Pancreas (tissue), 10 donors: Measurements from ENCODE around the gene TJP3. TPM values are rescaled to one million over a fixed set of nuclear protein-coding genes. Genes with fewer than 3 reads are reported as not detected.
"Not testable (repeated sequence)": the region's sequence is repeated elsewhere in the genome, so short reads cannot be mapped to it uniquely, and the experiment has no call there.

Experiments used
- ATAC-seq, 4 donors: fragments of 200-7000 bp; cut with Tn5 transposase; one replicate each; pipeline versions ENCODE4 v1.8.0 to v1.9.1; 2020; ENCODE audit warnings: mild to moderate bottlenecking in 4 of 4, moderate library complexity in 4 of 4
- DNase-seq, 6 donors: peaks; one replicate each; pipeline ENCODE4 v3.0.0-alpha.2; 2020
- FAIRE-seq: peaks from 2 replicates; lab custom pipeline; 2012; peaks lifted over from hg19 to GRCh38; lab: Jason Lieb, UNC
- H3K27ac ChIP-seq, 4 donors: fragments of 200-600 bp; sonication (generic); 1 replicate in 3 of 4; 2 replicates in 1 of 4; pipeline versions ENCODE4 v1.5.0 to v1.8.0; 2020
- H3K27me3 ChIP-seq, 4 donors: fragments of 200-600 bp; one replicate each; pipeline ENCODE4 v1.8.0; 2021
- H3K36me3 ChIP-seq, 3 donors: fragments of 200-600 bp; sonication (generic) in 1 of 3; one replicate each; pipeline versions ENCODE4 v1.5.0 to v1.8.0; 2020 to 2021
- H3K4me1 ChIP-seq, 3 donors: fragments of 200-600 bp; one replicate each; pipeline ENCODE4 v1.8.0; 2021
- H3K4me3 ChIP-seq, 4 donors: fragments of 200-600 bp; sonication (generic) in 2 of 4; one replicate each; pipeline versions ENCODE4 v1.5.0 to v1.8.0; 2020 to 2021
- H3K9me3 ChIP-seq, 4 donors: fragments of 200-600 bp; one replicate each; pipeline ENCODE4 v1.8.0; 2021
- CTCF ChIP-seq, 4 donors: fragments of 200-600 bp; sonication (generic) in 3 of 4; IDR thresholded peaks; one replicate each; pipeline versions ENCODE4 v1.5.0 to v1.8.0; 2021; ENCODE audit warnings: antibody characterized with exemption in 4 of 4
- WGBS, 2 donors: extraction: QIAGEN DNeasy Blood & Tissue Kit; methylation state at CpG; one replicate each; pipeline ENCODE4 v1.1.7; 2013; 5-methylcytosine and 5-hydroxymethylcytosine counted together
- intact Hi-C, 3 donors: fragments of 100-400 bp; cut with DNase I; formaldehyde crosslinking; loops; one replicate each; pipeline versions ENCODE4 v1.11.1 to v1.14.2; 2022
- polyA plus RNA-seq, 2 donors: library from polyadenylated mRNA; stranded (reverse); fragments of 200-250 nt; gene quantifications; one replicate each; pipeline ENCODE4 v1.2.3, GENCODE V29; 2013
- total RNA-seq, 6 donors: library from RNA; stranded (reverse); fragmentation: NEBNext Ultra II Directional in 4 of 6; extraction: Animal tissue kit (Norgen Biotek cat#: 25700) in 4 of 6; gene quantifications; one replicate each; pipeline versions ENCODE4 v1.2.1 to v1.2.4, GENCODE V29; 2021 to 2023
- donor health status: healthy with polysubstance abuse.
- donor health status: DM: no; HTN: no; CAD: no; lungs with moderate emphysema.
- donor health status: DM: no; HTN: no; CAD: no.
- donor health status: control.
- donor health status: control.
- donor health status: Bipolar disorder and iron deficiency.
- donor health status: DM: yes; HTN: yes; CAD: no.
- donor health status: DM: no; HTN: no; CAD: no.
- donor health status: DM: no; HTN: no; CAD: no.
- donor health status: DM: yes; HTN: yes; CAD: no.

Gene TJP3
- total and polyA plus RNA-seq, 8 donors: 9.2 to 36.0 (median 15.8) TPM

GRCh38 chr19:3752492-3752891 lies 44.3 kb downstream of the TJP3 start:
- Histone ChIP-seq H3K9me3 (no peaks in the 10 kb centered on the region), H3K27me3 (no peaks in the 10 kb centered on the region), H3K27ac (no peak overlapping the region), H3K4me1 (no peaks in the 10 kb centered on the region), H3K4me3 (no peak overlapping the region), H3K36me3 (peaks cover 0 to 18% (median 0%) of the 10 kb centered on the region in 3 donors)
- DNase-seq (peak in 1 of 6 donors; percentile 79), FAIRE-seq (no peak), ATAC-seq (no peak)
- intact Hi-C loops: no loop called here
- 89 to 90% methylated on average over 24 to 25 of the region's 25 CpGs for WGBS, 2 donors
- TF ChIP-seq CTCF (IDR thresholded peaks at IDR 0.05): no peak

- Histone ChIP-seq H3K9me3 (no peaks in the 10 kb centered on the region), H3K36me3 (peaks cover 0 to 18% (median 0%) of the 10 kb centered on the region in 3 donors), H3K27ac (no peak overlapping the region), H3K4me1 (no peaks in the 10 kb centered on the region), H3K4me3 (no peak overlapping the region), H3K27me3 (no peaks in the 10 kb centered on the region)
- no peak for ATAC-seq
- WGBS, 2 donors: 94 to 95% methylated on average over 39 to 51 of the region's 51 CpGs
- intact Hi-C loops: no loop called here
- no peak for DNase-seq
- FAIRE-seq: no peak
- no peak for TF ChIP-seq CTCF (IDR thresholded peaks at IDR 0.05)
Measured at GRCh38 chr19:3753631-3754410, 45.6 kb downstream of the TJP3 start.

GRCh38 chr19:3757705-3758104 lies 49.5 kb downstream of the TJP3 start:
- WGBS, 2 donors: 90 to 93% methylated on average over 7 of the region's 7 CpGs
- H3K27me3 ChIP-seq, H3K27ac ChIP-seq, ATAC-seq, H3K9me3 ChIP-seq, H3K4me3 ChIP-seq, DNase-seq, intact Hi-C loops, FAIRE-seq, H3K36me3 ChIP-seq: not testable (repeated sequence)
- H3K4me1 ChIP-seq: peaks cover 3 to 18% (median 8%) of the 10 kb centered on the region in 3 donors

- intact Hi-C loops, FAIRE-seq, ATAC-seq: not testable (repeated sequence)
Measured at GRCh38 chr19:3758297-3758696, 50.1 kb downstream of the TJP3 start.

DNA sequence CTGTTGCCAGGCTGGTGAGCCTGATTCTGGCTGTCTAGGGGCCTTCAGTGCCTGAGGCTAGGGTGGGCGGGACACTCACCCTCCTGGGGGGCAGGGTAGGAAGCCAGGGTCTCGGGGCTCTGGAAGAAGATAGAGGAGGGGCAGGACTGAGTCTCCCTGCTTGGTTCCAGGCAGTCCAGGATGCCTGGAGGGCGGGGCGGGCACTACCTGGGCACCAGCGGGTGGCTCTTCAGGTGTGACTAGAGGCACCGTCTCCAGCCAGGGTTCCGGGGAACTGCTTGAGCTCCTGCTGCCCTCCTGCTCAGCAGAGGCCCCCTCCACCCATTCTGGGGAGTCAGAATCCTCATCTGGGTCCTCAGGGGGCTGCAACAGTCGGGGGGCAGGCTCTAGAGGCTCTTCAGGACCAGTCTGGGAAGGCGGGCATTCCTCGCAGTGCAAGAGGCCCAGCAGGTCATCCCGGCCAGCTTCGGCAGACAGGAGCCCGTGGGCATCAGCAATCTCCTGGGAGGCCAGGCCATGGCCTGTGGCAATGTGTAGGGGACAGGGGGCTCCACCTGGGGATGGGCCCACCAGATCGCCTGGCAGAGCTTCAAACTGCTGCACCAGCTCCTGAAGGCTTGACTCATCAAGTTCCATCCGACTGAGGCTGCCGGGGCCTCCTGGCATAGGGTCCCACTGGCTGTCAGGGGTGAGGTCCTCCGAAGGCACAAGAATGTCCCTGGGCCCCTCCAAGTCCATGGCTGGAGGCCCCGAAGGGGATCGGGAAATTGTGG lies 51.5 kb downstream of the TJP3 start:
- no peak overlapping the region for H3K4me3 ChIP-seq
- no peaks in the 10 kb centered on the region for H3K9me3 ChIP-seq
- H3K36me3 ChIP-seq: no peaks in the 10 kb centered on the region
- TF ChIP-seq CTCF (IDR thresholded peaks at IDR 0.05): no peak
- no peaks in the 10 kb centered on the region for H3K27me3 ChIP-seq
- peak in 1 of 6 donors; percentile 72 for DNase-seq
- intact Hi-C loops: no loop called here
- no peak for FAIRE-seq
- no peak for ATAC-seq
- H3K4me1 ChIP-seq: peaks cover 3 to 24% (median 15%) of the 10 kb centered on the region in 3 donors
- 84 to 89% methylated on average over 19 of the region's 19 CpGs for WGBS, 2 donors
- no peak overlapping the region for H3K27ac ChIP-seq

More at GRCh38 chr19:3758297-3758696, 50.1 kb downstream of the TJP3 start:
- not testable (repeated sequence) for DNase-seq, H3K36me3 ChIP-seq, H3K4me3 ChIP-seq, H3K27ac ChIP-seq, H3K27me3 ChIP-seq, H3K9me3 ChIP-seq
- H3K4me1 ChIP-seq: peaks cover 3 to 20% (median 11%) of the 10 kb centered on the region in 3 donors
- 96 to 97% methylated on average over 13 of the region's 13 CpGs for WGBS, 2 donors
